SIG-M5 (cell line): Measurements from ENCODE around the gene CRLF2.
"Not testable (repeated sequence)": the region's sequence is repeated elsewhere in the genome, so short reads cannot be mapped to it uniquely, and the experiment has no call there.

Experiments used
- DNase-seq: peaks from one replicate; lab custom pipeline; 2025; lab: John Stamatoyannopoulos, UW

Gene CRLF2

DNA sequence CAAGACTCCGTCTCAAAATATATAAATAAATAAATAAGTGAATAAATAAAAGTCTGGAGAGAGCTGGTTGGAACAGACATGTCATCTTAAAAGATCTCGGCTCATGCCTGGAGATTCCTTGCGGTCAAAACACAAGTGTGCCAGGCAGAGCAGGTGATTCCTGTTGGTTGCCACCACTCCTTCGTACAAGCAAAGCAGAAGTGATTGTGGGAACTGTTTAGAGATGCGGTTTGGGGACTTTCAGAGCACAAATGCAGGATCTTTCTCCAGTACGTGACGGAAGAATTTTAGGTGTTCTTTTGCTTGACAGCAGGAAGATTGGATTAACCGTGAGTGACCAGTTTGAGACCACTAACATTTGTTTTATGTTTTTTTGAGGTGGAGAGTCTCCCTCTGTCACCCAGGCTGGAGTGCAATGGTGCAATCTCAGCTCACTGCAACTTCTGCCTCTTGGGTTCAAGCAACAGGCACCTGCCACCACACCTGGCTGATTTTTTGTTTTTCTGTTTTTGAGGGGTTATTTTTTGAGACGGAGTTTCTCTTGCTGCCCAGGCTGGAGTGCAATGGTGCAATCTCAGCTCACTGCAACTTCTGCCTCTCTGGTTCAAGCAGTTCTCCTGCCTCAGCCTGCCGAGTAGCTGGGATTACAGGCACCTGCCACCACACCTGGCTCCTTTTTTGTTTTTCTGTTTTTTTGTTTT, 2.8 kb upstream of the CRLF2 start:
- DNase-seq: no peak

- DNase-seq: no peak
Measured at GRCh38 chrX:1213971-1214370, 1.5 kb upstream of the CRLF2 start.

GRCh38 chrX:1210844-1211243, 1.6 kb downstream of the CRLF2 start:
- no peak for DNase-seq

DNA sequence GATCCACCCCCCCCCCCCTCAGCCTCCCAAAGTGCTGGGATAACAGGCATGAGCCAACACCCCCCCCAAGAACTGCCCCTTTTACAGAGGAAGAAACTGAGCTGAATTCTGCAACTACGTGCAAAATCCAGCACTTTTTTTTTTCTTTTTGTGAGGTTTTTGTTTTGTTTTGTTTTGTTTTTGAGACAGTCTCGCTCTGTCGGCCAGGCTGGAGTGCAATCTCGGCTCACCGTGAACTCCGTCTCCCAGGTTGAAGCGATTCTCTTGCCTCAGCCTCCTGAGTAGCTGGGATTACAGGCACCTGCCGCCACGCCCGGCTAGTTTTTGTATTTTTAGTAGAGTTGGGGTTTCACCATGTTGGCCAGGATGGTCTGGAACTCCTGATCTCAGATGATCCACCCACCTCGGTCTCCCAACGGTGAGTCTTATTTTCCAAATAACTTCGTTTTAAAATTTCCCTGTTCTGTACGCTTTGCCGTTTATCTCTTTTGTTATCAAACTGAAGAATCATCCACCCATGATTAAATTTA, 4.9 kb downstream of the CRLF2 start:
- no peak for DNase-seq

GRCh38 chrX:1205681-1206611, 6.5 kb downstream of the CRLF2 start:
- no peak for DNase-seq

DNA sequence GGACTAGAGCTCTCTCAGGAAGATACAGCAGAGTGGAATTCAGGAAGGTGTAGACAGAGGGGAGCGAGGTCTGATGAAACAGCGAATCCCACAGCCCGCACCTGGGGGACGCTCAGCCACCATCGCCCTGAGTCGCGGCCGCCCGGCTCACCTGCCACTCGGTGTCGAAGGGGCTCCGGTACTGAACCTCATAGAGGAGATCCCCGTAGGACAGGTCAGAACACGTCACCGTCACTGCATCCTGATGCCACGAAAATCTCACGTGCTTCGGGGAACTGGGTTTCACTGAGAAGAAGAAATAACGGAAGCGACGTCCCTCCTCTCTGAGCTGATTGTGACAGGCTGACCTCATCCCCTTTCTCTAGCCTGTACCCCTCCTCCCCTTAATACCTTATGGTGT, 10.2 kb downstream of the CRLF2 start:
- DNase-seq: no peak

- DNase-seq: no peak
Measured at GRCh38 chrX:1196436-1196835, 16.0 kb downstream of the CRLF2 start.

DNA sequence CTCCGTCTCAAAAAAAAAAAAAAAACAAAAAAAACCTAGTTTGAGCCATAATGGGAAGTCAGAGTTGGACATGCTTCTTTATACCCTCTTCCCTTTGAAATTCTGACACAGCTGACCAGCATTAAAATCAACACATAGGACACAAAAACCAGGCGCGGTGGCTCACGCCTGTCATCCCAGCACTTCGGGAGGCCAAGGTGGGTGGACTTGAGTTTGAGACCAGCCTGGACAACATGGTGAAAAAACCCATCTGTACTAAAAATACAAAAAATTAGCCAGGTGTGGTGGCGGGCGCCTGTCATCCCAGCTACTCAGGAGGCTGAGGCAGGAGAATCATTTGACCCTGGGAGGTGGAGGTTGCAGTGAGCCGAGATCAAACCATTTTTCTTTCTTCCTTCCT, 20.3 kb downstream of the CRLF2 start:
- DNase-seq: not testable (repeated sequence)

DNA sequence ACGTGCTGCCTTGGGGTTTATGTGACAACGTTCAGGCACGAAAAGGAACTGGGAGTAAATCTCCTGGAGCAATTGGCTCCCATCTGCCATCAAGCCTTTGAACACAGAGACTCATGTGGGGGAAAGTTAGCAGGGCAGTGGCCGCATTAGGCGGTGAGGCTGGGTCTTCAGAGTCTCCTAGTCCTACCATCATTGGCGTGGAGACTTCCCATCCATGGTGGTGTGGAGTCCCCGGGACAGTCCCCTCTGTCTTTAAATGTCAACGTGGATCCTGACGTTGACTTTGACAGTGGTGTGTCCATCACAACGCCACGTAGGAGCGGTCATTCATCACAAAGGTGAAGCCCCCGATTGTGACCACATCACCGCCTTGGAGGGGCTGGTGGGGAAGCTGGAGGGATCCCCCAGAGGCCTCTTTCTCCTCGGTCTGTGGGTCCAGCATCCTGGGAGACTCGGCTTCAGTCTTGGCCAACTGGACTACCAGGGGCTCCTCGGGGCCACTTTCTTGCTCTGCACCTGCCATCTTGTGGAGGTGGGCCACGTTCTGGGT, 21.8 kb downstream of the CRLF2 start:
- no peak for DNase-seq

DNA sequence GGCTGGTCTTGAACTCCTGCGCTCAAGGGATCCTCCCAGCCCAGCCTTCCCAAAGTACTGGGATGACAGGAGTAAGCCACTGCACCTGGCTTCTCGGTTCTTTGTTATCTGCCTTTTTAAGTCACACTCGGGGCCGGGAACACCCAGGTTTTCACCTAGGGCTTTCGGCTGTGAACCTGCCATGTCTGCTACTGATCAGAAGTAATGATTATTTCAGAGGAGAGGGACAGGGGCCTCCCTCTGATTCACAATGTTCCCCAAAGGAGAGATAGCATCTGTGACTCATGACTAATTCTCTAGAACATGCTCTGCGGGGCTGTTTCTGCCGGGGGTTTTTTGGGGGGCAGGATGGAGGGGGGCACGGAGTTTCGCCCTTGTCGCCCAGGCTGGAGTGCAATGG, 26.9 kb downstream of the CRLF2 start:
- DNase-seq: no peak

DNA sequence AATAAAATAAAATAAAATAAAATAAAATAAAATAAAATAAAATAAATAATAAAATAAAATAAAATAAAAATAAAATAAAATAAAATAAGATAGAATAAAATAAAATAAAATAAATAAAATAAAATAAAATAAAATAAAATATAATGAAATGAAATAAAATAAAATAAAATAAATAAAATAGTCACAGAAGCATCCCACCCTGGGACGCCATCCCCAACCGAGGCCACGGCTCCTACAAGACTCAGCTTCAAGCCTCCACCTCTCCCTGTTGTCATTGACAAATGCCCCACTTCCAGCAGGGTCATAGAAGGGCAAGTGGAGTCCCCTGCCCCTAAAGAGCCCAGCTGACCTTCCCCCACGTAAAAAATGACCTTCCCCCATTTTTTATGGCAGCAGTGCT, 30.2 kb downstream of the CRLF2 start:
- DNase-seq: no peak

- DNase-seq: not testable (repeated sequence)
Measured at GRCh38 chrX:1181661-1182060, 30.8 kb downstream of the CRLF2 start.

DNA sequence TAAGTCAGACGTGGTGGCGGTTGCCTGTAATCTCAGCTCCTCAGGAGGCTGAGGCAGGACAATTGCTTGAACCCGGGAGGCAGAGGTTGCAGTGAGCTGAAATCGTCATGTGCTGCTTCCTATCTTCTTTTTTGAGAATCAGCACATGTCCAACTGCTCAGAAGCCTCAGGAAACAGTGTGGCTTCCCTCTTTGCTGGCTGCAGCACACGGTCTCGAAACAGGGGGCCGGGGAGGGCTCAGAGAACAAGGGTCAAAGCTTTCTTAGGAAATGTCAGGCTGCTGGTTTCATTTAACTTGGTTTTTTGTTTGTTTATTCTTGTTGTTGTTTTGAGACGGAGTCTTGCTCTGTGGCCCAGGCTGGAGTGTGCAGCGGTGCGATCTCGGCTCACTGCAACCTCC, 31.3 kb downstream of the CRLF2 start:
- DNase-seq: no peak

GRCh38 chrX:1178580-1179057, 33.8 kb downstream of the CRLF2 start:
- DNase-seq: no peak

GRCh38 chrX:1176531-1177320, 35.7 kb downstream of the CRLF2 start:
- DNase-seq: not testable (repeated sequence)

GRCh38 chrX:1174609-1175545, 37.6 kb downstream of the CRLF2 start:
- DNase-seq: not testable (repeated sequence)

- not testable (repeated sequence) for DNase-seq
Measured at GRCh38 chrX:1173435-1173834, 39.0 kb downstream of the CRLF2 start.

GRCh38 chrX:1172496-1172895, 40.0 kb downstream of the CRLF2 start:
- DNase-seq: no peak

GRCh38 chrX:1171915-1172314, 40.5 kb downstream of the CRLF2 start:
- not testable (repeated sequence) for DNase-seq

- no peak for DNase-seq
Measured at GRCh38 chrX:1170243-1170642, 42.2 kb downstream of the CRLF2 start.

GRCh38 chrX:1169189-1169588, 43.3 kb downstream of the CRLF2 start:
- no peak for DNase-seq
